Endometrial microvascular endothelial cells (primary cell): ENCODE measurements around the gene CCT7. TPM values are rescaled to one million over a fixed set of nuclear protein-coding genes. Genes with fewer than 3 reads are reported as not detected.

ENCODE experiments used
- in situ Hi-C: cut with HindIII; loops from 2 replicates; pipeline ENCODE4 v1.10.0; 2017; ENCODE audit warnings: low sequenced_read_pairs, low pct_unique_long_range_greater_than_20kb; ENCODE audit errors: inconsistent ontology term
- total RNA-seq: library from RNA; depleted of rRNA; stranded (reverse); fragments of >200 nt; gene quantifications from one replicate; pipeline ENCODE4 v1.2.3, GENCODE V29; 2015; ENCODE audit errors: inconsistent ontology term

CCT7 gene
- total RNA-seq, 1 donor from 2014 or later = 575 TPM

DNA sequence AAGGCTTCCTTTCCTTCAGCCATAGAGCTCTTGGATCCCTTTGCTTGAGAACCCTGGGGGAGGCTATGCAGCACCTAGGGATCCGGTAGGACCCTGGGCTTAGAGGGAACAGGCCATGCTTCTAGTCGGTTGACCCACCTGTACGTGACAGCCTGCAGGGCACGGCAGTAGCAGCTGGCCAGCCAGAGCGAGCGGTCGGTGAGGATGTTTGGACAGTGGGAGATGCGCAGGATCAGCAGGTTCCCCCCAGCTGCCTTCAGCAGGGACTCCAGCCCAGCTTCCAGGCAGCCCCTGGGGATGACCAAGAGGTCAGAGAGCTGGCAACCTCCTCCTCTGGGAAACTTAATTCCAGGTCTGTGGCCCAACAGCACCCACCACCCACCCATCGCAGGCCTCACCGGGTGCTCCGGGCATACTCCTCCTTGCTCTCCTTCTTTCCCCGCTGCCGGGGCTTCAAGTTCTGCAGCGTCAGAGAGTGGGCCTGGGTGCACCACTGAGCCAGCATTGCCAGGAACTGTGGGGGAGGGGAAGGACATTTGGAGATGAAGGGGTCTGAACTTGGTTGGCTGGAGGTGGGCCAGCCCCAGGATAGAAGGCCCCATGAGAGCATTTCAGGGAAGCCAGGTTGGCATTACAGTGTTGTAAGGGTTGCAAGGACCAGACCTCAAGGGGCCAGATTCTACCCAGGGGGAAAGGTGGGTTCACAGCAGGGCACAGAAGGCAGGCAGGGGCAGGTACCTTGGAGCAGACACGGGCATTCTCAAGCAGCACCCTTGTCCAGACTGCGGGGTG lies 29.6 kb downstream of the CCT7 start:
- in situ Hi-C loops = no loop called here

GRCh38 chr2:73264332-73264606 lies 30.2 kb downstream of the CCT7 start:
- in situ Hi-C loops = no loop called here

DNA sequence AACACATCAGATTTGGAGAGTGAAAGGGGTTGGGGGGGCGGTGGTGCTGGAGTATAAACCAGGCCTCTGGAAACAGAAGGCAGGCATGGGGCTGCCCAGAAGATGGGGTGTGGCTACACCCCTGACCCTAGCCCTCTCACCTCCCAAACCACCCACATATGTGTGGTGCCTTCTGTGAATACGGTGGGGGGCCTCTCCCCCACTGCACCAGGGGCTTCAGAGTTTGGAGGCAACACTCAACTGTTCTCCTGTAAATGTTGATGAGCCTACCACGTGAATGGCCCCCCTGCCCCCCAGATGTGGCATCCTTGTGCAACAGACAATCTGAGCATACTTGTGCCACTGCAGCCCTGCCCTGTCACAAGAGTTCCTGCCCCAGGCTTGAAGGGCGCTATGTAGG lies 30.7 kb downstream of the CCT7 start:
- in situ Hi-C loops = no loop called here

DNA sequence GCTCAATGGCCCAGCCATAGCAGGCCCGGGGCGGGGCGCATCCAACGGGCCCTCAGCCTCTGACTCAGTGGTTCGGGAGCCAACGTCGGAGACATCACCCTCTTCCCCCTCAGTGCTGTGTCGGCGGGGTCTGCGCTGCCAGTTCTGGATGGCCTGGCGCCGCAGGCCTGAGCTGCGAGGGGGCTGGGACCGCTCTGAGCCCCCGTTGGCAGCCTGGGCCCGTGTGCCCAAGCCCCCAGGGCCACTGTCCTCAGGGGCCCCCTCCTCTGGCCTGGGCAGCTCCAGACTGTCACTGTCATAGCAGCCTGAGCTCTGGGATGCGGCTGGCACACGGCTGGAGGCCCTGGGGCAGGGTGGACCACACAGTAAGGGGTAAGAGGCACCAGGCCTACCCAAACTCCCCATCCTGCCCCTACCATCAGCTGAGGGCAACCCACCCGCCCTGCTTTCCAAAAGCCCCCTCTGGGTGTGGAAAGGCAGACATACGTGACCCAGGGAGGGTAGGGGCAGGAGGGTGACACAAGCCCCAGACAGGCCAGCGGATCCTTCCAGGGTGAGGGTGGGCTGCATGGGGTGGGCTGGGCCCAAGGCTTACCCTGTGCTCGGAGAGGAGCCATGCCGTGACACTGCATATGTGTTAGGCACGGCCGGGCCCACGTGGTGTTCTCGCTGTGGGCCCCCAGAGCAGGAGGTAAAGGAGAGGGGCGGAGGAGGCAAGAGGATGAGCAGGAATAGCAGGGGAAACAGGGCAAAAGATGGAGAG lies 31.4 kb downstream of the CCT7 start:
- in situ Hi-C loops = no loop called here

DNA sequence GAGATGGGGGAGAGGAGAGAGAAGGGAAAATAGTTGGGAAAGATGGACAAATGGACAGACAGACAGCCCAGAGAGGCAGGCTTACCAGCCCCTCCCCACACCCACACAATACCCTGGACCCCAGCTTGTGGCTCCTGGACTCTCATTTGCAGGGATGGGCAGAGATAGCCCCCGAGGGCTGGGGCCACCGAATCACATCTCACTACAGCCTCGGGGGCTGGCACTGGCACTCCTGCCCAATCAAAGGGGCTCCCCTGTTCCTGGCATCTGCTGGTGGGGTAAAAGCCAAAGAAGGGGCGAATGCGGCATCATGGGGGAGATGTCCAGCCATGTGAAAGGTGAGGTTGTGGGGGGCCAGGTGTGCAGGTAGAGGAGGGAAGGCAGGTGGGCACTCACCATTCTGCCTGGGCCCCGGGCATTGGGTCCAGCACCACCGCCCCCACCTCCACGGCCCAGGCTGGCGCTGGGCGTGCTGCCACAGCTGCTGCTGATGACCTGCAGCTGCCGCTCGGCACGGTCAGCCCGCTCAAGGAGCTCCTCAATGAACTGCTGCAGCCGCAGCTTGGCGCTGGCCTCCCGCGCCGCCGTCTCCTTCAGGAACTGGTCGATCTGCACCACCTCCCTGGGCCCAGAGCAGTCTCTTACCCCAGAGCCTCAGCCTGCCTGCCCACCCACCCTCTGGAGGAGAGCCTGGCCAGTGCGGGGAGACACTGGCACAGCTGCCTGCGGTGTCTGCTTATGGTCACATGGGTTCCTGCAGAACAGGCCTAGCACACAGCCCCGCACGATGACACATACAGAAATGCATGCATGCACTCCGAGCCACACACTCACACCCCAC lies 32.2 kb downstream of the CCT7 start:
- in situ Hi-C loops = no loop called here

- in situ Hi-C loops = no loop called here
These were observed 32.9 kb downstream of the CCT7 start for GRCh38 chr2:73267008-73267407.

DNA sequence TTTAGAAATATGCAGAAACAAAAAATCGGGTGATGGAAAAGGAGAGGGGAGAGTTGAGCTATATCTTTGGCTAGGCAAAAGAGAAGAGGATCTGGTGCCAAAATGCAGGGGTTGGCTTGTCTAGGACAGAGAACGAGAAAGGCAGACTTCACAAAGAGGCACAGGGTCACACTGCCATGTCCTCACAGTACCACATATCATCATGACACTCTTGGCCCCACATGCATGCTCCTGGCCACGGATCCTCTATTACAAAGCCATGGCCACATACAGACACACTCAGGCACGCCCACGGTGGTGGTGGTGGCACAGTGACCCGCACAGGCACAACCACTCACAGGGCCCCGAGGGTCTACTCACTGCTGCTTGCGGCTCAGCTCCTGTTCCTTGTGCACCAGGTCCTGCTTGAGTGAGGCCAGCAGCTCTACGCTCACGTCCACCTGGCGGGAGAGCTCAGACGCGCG lies 34.3 kb downstream of the CCT7 start:
- in situ Hi-C loops = no loop called here

- in situ Hi-C loops = no loop called here
These were observed 35.0 kb downstream of the CCT7 start for GRCh38 chr2:73268830-73269685.

DNA sequence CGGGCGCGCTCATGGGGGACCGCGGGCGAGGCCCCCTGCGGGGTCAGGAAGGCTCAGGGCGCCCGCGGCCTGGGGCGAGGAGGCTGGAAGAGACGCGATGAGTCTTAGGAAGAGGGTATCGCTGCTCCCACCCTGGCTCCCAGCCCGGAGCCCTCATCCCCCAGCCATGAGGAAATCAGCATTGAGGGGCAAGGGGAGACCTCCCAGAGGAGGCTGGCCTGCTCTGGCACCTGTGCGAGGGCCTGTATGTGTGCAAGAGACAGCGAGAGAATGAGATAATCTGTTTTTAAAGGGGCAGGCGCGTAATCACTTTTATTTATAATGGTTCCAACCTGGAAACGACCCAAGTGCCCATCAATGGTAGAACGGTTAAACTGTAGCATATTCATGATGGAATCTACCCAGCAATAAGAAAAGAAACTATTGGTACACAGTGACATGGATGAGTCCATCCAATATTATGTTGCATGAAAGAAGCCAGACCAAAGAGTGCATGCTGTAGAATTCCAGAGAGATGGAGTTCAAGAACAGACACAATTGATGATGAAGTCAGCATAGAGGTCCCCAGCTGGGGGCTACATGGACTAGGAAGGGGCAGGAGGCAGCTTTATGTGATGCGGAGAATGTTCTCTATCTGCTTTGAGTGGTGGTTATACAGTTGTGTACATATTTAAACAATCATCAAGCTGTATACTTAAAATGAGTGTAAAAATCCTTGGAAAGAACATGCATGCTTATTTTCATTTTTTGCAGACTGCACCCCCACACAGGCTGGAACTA lies 35.8 kb downstream of the CCT7 start:
- in situ Hi-C loops = no loop called here

DNA sequence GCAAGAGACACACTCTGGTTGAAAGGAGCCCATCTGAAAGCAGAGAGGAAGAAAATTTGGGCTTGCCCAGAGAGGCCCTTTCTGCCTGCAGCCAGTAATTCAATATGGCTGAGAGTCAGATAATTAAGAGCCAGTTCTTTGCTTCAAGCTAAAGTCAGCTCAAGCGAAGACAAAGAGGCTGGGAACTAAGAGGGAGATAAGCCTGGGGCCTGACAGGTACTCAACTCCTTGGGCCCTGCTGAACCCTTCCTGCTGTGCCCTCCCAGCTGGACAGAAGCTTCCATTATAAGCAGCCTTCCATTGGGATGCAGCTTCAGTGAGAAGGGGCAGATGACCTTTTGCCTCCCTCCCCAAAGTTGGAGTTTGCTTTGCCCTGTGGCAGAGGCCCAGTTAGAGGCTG lies 38.2 kb downstream of the CCT7 start:
- in situ Hi-C loops = no loop called here

- in situ Hi-C loops = no loop called here
These were observed 45.7 kb downstream of the CCT7 start for GRCh38 chr2:73279852-73280251.

DNA sequence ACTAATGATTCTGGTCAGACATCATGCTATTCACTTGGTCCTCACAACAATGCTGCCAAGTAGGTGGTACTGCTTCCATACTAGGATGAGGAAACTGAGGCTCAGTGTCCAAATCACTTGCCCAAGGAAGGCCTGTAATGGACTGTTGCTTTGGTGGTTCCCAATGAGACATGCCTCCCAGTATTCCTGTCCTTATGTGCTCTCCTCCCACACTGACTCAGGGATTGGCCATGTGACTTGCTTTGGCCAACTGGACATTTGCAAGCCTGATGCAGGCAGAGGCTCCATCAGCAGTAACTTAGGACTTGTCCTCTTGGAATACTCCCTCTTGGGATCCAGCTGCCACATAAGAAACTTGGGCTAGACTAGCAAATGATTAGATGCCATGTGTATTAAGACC lies 47.1 kb downstream of the CCT7 start:
- in situ Hi-C loops = no loop called here

DNA sequence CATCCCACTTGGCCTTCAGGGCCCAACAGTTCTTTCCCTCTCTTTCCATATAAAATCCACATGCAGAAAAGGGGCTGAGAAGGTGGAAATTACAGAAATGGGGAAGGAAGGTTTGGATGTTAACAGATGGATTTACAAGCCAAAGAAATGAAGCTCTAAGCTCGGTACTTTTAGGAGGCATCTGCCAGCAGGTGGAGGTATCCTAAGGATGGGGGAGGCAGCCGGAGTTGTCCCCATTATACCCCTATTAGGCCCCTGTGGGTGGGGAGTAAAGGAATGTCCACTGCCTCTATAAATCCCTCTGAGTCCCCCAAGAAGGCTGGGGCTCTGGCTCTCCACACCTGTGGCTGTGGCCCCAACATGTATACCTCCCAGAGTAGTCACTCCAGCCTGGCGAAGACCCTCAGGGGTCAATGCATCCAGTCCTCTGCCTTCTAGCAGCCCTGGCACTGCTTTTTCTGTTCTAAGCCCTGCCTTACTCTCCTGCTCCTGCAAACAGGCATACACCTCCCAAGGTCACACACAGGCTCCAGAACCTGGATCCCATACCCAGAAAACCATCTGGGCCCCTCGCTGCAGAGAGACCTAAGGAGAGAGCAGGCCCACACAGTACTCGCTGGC lies 48.9 kb downstream of the CCT7 start:
- in situ Hi-C loops = no loop called here

DNA sequence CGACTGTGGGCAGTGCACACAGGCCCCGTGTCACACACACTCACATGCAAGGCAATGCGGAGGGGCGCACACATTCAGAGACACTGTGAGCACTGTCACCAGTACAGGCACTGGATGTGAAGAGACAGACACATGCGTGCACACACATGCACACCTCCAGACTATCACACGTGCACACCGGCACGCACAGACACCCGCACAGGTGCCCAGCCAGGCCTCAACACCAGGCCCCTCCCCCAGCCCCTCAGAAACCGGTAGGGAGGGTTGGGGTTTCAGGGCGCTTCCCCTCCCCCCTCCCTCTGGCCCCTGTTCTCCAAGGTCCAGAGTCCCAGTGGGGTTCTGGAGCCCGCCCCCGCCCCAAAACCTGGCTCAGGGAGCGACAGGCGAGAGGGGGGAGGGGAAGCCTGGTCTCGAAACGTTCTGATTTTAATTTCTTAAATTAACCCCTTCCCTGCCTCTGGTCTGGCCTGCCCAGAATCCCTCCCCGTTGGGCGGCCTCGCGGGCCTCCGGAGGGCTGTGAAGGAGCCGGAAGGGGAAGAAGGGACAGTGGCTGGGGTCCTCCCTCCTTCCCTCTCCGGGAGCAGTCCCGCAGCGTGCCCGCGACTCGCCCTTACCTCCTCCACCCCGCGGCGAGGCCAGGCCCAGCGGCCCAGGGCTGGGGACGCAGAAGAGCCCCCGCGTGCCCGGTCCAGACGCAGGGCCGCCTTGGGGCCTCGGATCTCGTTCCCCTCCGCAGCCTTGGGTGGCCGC lies 49.6 kb downstream of the CCT7 start:
- in situ Hi-C loops = no loop called here

DNA sequence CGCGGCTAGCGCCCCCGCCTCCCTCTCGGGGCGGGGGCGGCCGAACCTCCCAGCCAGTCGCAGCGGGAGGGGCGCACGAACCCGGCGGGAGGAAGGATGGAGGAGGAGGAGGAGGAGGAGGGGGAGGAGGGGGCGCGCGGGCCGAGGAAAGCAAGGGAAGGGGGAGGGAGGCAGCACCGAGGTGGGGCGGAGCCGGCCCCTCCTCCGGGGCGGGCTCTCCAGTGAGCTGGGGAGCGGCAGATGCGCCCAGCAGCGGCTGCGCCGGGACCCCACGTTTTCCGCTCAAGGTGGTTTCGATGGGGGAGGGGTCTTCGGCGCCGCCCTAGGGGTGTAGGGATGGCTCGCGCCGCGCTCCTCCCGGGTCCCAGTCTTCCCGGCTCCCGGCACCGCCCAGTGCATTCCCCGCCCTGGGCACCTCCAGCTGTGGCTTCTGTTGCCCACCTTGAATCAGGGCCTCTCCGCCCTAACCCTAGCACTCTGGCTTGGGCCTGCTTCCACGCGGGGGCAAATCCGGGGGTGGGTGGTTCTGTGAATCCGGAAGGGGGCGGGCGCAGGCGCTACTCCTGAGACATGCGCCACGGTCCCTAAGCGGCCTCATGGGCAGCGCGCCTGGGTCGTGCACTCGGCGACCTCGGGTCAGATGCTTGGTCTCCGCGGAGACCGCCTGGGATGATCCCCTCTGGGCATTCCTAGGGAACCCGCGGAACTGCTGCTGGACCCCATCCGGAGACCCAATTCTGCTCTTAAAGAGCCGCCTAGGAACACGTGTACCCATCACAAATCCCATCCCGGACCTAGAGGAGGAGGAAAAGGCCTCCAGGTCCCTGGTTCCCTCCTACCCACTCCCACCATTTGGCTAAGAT lies 50.4 kb downstream of the CCT7 start, which contains the start of gene FBXO41:
FBXO41 (minus strand) TSS at position 183 of the 863 bp plus-strand sequence. CDS start 14,848 bp downstream, outside the sequence.
- in situ Hi-C loops = no loop called here

DNA sequence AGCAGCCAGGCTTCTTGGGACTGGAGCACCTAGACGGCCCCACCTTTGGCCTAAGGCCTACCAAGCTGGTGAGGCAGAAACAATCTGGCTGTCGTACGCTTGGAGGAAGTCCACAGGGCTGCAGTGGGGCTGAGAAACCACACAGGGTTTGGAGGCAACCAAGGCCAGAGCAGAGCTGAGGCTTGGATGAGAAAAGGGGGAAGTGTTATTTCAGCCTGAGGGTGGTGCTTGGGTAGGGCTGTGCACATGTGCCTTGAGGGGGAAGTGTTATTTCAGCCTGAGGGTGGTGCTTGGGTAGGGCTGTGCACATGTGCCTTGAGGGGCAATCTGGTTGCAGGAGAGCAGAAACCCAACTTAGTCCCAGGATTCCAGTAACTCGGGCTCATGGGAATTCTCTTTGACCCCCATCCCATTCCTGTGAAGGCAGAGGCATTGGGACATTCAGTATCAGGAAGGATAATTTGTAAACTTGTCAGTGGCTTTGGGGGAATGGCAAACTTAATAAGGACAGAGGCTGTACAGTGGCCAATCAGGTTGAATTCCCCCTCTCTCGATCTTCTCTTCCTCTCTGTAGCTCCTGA lies 51.1 kb downstream of the CCT7 start:
- in situ Hi-C loops = no loop called here
